ENCODE data around the gene SDR42E1. TPM values are rescaled to one million over a fixed set of nuclear protein-coding genes. Genes with fewer than 3 reads are reported as not detected.

The SDR42E1 gene
- total and polyA plus RNA-seq, 2 of the 13 experiments (the other 11 are each of a cell fraction or from before 2014, with no cell fraction given): 0.01 to 0.13 TPM

DNA sequence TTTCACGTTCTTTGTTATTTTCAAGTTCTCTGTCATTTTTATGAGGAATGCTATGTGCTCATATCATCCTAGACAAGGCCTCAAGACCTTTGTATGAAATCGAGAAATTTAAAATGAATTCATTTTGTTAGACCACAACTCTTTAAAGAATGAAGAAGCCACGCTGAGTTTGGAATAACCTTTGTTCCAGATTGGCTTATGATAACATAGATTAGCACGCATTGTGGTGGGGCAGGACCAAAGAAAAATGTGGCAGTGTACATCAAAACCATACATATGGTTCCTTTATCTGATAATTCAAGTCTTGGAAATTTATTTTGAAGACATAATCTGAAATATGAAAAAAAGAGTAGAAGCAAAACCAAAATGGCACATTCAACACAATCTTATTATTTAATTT lies 26.0 kb upstream of the SDR42E1 start:
- H3K27me3 ChIP-seq (ENCODE audit: control insufficient read depth in 1 of 2, insufficient read depth in 2 of 2, low read length in 2 of 2): no peaks in the 10 kb centered on the region; a peak in 1 of 5 replicates
- H3K4me2 ChIP-seq (ENCODE audit: low read depth, low read length): peak overlapping the region; percentile 92
- ATAC-seq: no peak

DNA sequence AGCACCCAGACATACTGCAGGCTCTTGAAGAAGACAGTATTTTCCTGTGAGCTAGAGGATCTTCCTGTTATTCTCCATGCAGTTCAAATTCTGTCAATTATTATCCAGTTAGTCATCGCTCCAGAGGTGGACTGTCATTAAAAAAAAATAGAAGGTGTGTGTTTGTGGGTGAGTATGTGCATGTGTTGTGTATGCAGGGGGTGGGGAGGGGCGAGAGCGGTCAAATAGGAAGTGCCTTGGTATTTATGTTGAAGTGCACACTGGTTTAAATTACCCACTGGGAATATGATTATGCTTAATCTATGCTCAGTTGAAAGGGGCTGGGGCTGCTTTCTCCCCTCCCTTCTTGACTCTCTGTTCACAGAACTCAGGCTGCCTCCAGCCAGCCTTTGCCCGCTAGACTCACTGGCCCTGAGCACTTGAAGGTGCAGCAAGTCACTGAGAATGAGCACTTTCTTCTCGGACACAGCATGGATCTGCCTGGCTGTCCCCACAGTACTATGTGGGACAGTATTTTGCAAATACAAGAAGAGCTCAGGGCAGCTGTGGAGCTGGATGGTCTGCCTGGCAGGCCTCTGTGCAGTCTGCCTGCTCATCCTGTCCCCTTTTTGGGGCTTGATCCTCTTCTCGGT lies 23.8 kb upstream of the SDR42E1 start, which contains the start of gene HSD17B2:
HSD17B2 (plus strand) TSS at position 273 of the 632 bp plus-strand sequence; CDS start at position 445, 172 bp downstream.
- peak; percentile 85 for FAIRE-seq
- Histone ChIP-seq H3K4me1 (ENCODE audit: insufficient read depth, low read length) (peaks cover 72% of the 10 kb centered on the region), H3K9me3 (ENCODE audit: low read length) (no peaks in the 10 kb centered on the region), H3K4me3 (replicated peaks in 1 of 3; ENCODE audit: insufficient read depth in 1 of 3, low read depth in 2 of 3, low read length in 3 of 3) (peak within 1 kb of the TSS; percentile 67 to 83 (median 69)), H3K27me3 (ENCODE audit: control insufficient read depth in 1 of 2, insufficient read depth in 2 of 2, low read length in 2 of 2) (no peaks in the 10 kb centered on the region; a peak in 1 of 5 replicates), H2AFZ (ENCODE audit: low read length) (peak within 1 kb of the TSS; percentile 21), H3K27ac (ENCODE audit: extremely low read length, insufficient read depth, low read length) (peak within 1 kb of the TSS; percentile 53), H3K9ac (ENCODE audit: insufficient read depth, low read depth, low read length) (peak within 1 kb of the TSS; percentile 68), H3K36me3 (replicated peaks in 1 of 2; ENCODE audit: control insufficient read depth in 1 of 2, insufficient read depth in 2 of 2, low read length in 2 of 2) (no peaks in the 10 kb centered on the region), H3K79me2 (ENCODE audit: insufficient read depth, low read length) (peaks cover 48% of the 10 kb centered on the region), H3K4me2 (ENCODE audit: low read depth, low read length) (peak within 1 kb of the TSS; percentile 92), H4K20me1 (ENCODE audit: insufficient read depth, low read length) (no peaks in the 10 kb centered on the region)
- POLR2A ChIA-PET: interaction anchor here (0.6 to 3.4 kb wide), 11 partner anchors 10 to 195 kb away, joined by 3 to 14 read pairs (median 4); partner anchors contain the start of gene MPHOSPH6
- DNase-seq (ENCODE audit: low spot score): peak; percentile 92
- ATAC-seq: peak; percentile 88
- CTCF ChIA-PET (ENCODE audit: low intra/inter-chr PET ratio, low total read pairs): interaction anchor here (1.9 kb wide), 1 partner anchor 27 kb away, joined by 7 read pairs; no protein-coding TSS in a partner anchor
- intact Hi-C loops (cut with micrococcal nuclease; ENCODE audit: unreplicated experiment) (loop anchor here (2.0 kb wide), 3 partner anchors 16 to 48 kb away; no protein-coding TSS in a partner anchor), in situ Hi-C loops (cut with HindIII; ENCODE audit: extremely low pct_ligation_motif_present, low pct_unique_long_range_greater_than_20kb) (loop anchor here (5.0 kb wide), 1 partner anchor 192 kb away; no protein-coding TSS in a partner anchor)
- WGBS (ENCODE audit: low lambda C conversion rate): 0% methylated on average over 6 of the region's 6 CpGs
- BruUV-seq (replicated peaks): no TSS peak
- TF ChIP-seq, protein P1, sequence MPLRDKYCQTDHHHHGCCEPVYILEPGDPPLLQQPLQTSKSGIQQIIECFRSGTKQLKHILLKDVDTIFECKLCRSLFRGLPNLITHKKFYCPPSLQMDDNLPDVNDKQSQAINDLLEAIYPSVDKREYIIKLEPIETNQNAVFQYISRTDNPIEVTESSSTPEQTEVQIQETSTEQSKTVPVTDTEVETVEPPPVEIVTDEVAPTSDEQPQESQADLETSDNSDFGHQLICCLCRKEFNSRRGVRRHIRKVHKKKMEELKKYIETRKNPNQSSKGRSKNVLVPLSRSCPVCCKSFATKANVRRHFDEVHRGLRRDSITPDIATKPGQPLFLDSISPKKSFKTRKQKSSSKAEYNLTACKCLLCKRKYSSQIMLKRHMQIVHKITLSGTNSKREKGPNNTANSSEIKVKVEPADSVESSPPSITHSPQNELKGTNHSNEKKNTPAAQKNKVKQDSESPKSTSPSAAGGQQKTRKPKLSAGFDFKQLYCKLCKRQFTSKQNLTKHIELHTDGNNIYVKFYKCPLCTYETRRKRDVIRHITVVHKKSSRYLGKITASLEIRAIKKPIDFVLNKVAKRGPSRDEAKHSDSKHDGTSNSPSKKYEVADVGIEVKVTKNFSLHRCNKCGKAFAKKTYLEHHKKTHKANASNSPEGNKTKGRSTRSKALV (CRISPR knock-in tag; IDR thresholded peaks at IDR 0.05): peak; percentile 28; the same call in 1 of the 2 replicates
- TF ChIP-seq, protein P2, sequence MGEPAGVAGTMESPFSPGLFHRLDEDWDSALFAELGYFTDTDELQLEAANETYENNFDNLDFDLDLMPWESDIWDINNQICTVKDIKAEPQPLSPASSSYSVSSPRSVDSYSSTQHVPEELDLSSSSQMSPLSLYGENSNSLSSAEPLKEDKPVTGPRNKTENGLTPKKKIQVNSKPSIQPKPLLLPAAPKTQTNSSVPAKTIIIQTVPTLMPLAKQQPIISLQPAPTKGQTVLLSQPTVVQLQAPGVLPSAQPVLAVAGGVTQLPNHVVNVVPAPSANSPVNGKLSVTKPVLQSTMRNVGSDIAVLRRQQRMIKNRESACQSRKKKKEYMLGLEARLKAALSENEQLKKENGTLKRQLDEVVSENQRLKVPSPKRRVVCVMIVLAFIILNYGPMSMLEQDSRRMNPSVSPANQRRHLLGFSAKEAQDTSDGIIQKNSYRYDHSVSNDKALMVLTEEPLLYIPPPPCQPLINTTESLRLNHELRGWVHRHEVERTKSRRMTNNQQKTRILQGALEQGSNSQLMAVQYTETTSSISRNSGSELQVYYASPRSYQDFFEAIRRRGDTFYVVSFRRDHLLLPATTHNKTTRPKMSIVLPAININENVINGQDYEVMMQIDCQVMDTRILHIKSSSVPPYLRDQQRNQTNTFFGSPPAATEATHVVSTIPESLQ (CRISPR knock-in tag; conservative IDR thresholded peaks at IDR 0.05): no peak
- TF ChIP-seq EP300 (IDR thresholded peaks at IDR 0.05; ENCODE audit: low read depth in 2 of 2, low read length in 2 of 2) (peak in 1 of 2 experiments; percentile 81; a peak in 2 of 4 replicates), EP300 (CRISPR knock-in tag; IDR thresholded peaks at IDR 0.05; ENCODE audit: borderline replicate concordance) (no peak), ZNF335 (CRISPR knock-in tag; IDR thresholded peaks at IDR 0.05) (no peak), FIP1L1 (IDR thresholded peaks at IDR 0.05; ENCODE audit: borderline replicate concordance, insufficient read depth, low read depth, low read length) (no peak), FOSL2 (CRISPR knock-in tag; IDR thresholded peaks at IDR 0.05) (peak; percentile 90)
- TF ChIP-seq, protein P3, sequence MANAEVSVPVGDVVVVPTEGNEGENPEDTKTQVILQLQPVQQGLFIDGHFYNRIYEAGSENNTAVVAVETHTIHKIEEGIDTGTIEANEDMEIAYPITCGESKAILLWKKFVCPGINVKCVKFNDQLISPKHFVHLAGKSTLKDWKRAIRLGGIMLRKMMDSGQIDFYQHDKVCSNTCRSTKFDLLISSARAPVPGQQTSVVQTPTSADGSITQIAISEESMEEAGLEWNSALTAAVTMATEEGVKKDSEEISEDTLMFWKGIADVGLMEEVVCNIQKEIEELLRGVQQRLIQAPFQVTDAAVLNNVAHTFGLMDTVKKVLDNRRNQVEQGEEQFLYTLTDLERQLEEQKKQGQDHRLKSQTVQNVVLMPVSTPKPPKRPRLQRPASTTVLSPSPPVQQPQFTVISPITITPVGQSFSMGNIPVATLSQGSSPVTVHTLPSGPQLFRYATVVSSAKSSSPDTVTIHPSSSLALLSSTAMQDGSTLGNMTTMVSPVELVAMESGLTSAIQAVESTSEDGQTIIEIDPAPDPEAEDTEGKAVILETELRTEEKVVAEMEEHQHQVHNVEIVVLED (CRISPR knock-in tag; IDR thresholded peaks at IDR 0.05; ENCODE audit: borderline replicate concordance): 0 out of 2 replicates have a peak, but pooled peaks have one; percentile 17

More for the DNA sequence above, 26.0 kb upstream of the SDR42E1 start:
- H3K4me3 ChIP-seq (replicated peaks in 1 of 3; ENCODE audit: insufficient read depth in 1 of 3, low read depth in 2 of 3, low read length in 3 of 3): peak overlapping the region; percentile 67 to 83 (median 69); a peak in 5 of 6 replicates
- H2AFZ ChIP-seq (ENCODE audit: low read length): no peak overlapping the region
- no peak overlapping the region for H3K27ac ChIP-seq (ENCODE audit: extremely low read length, insufficient read depth, low read length)
- FAIRE-seq (no peak), DNase-seq (ENCODE audit: low spot score) (no peak)
- in situ Hi-C loops (cut with HindIII; ENCODE audit: extremely low pct_ligation_motif_present, low pct_unique_long_range_greater_than_20kb) (no loop called here), intact Hi-C loops (cut with micrococcal nuclease; ENCODE audit: unreplicated experiment) (no loop called here)
- no peaks in the 10 kb centered on the region; the same call in 1 of the 2 replicates for H4K20me1 ChIP-seq (ENCODE audit: insufficient read depth, low read length)
- H3K9ac ChIP-seq (ENCODE audit: insufficient read depth, low read depth, low read length): peak overlapping the region; percentile 68; the same call in 1 of the 2 replicates
- peaks cover 66% of the 10 kb centered on the region for H3K79me2 ChIP-seq (ENCODE audit: insufficient read depth, low read length)
- ChIA-PET CTCF (ENCODE audit: low intra/inter-chr PET ratio, low total read pairs) (no interaction called here), POLR2A (interaction anchor here (0.8 kb wide), 1 partner anchor 133 kb away, joined by 3 read pairs; the partner anchor contains the start of gene MPHOSPH6)
- H3K9me3 ChIP-seq (ENCODE audit: low read length): no peaks in the 10 kb centered on the region
- H3K36me3 ChIP-seq (replicated peaks in 1 of 2; ENCODE audit: control insufficient read depth in 1 of 2, insufficient read depth in 2 of 2, low read length in 2 of 2): no peaks in the 10 kb centered on the region; a peak in 1 of 5 replicates
- BruUV-seq (replicated peaks): no TSS peak
- no peak for TF ChIP-seq ZNF775 (CRISPR knock-in tag; IDR thresholded peaks at IDR 0.05; ENCODE audit: borderline replicate concordance)
- TF ChIP-seq PPARG (CRISPR knock-in tag; conservative IDR thresholded peaks at IDR 0.05): peak; percentile 15; the same call in 1 of the 2 replicates
- TF ChIP-seq HOXA3 (CRISPR knock-in tag; IDR thresholded peaks at IDR 0.05): no peak
- peaks cover 80% of the 10 kb centered on the region for H3K4me1 ChIP-seq (ENCODE audit: insufficient read depth, low read length)
- WGBS (ENCODE audit: low lambda C conversion rate): 43% methylated on average over 4 of the region's 4 CpGs
